HepG2 (cell line): ENCODE measurements around the gene MRPL27. TPM values are rescaled to one million over a fixed set of nuclear protein-coding genes. Genes with fewer than 3 reads are reported as not detected.
"Not testable (repeated sequence)": the region's sequence is repeated elsewhere in the genome, so short reads cannot be mapped to it uniquely, and the experiment has no call there.

Experiments used
- ATAC-seq: fragments of 200-7000 bp; cut with Tn5 transposase; 3 replicates; pipeline ENCODE4 v1.9.1; 2020; ENCODE audit warnings: mild to moderate bottlenecking, moderate library complexity
- BruUV-seq: library from RNA; stranded (reverse); fragments of 400-500 nt; replicated peaks from 2 replicates; lab custom pipeline; 2021; lab: Mats Ljungman, UMichigan
- CTCF ChIA-PET: fragments of 300-600 bp; formaldehyde crosslinking; extraction: SDS; loops from one replicate; lab custom pipeline; 2021; ENCODE audit warnings: low total read pairs, inconsistent platforms, low intra/inter-chr PET ratio; lab: Yijun Ruan, JAX
- POLR2A ChIA-PET: fragments of 350-600 bp; sonication (Branson Sonifier 250); formaldehyde crosslinking; loops from one replicate; lab custom pipeline; 2020; ENCODE audit warnings: antibody characterized with exemption, inconsistent platforms; lab: Yijun Ruan, JAX
- DNase-seq: peaks from one replicate; pipeline ENCODE4 v3.0.0-alpha.2; 2015; ENCODE audit warnings: low spot score
- FAIRE-seq: peaks from 3 replicates; lab custom pipeline; 2011; peaks lifted over from hg19 to GRCh38; lab: Jason Lieb, UNC
- H2AFZ ChIP-seq: one replicate; pipeline ENCODE4 v1.6.1; 2011; ENCODE audit warnings: low read length, inconsistent platforms
- H3K27ac ChIP-seq: fragments of 300-600 bp; 3 replicates; pipeline ENCODE4 v1.8.0; 2011; ENCODE audit warnings: mixed run types, mild to moderate bottlenecking, mixed read lengths, low read length, inconsistent platforms; ENCODE audit not compliant: insufficient read depth; ENCODE audit errors: extremely low read length
- H3K27me3 ChIP-seq, 2 experiments: fragments of 200-600 bp in 1 of 2; 2 replicates in 1 of 2; 3 replicates in 1 of 2; pipeline versions ENCODE4 v1.6.0 to v1.8.0; 2011; ENCODE audit warnings: low read length in 2 of 2, mild to moderate bottlenecking in 2 of 2, moderate library complexity in 2 of 2, inconsistent platforms in 1 of 2; ENCODE audit not compliant: insufficient read depth in 2 of 2, control insufficient read depth in 1 of 2
- H3K36me3 ChIP-seq, 2 experiments: fragments of 200-600 bp in 1 of 2; replicated peaks in 1 of 2; 2 replicates in 1 of 2; 3 replicates in 1 of 2; pipeline versions ENCODE4 v1.5.1 to v1.8.0; 2011; ENCODE audit warnings: low read length in 2 of 2, inconsistent platforms in 1 of 2; ENCODE audit not compliant: insufficient read depth in 2 of 2, control insufficient read depth in 1 of 2
- H3K4me1 ChIP-seq: 2 replicates; pipeline ENCODE4 v1.5.1; 2012; ENCODE audit warnings: low read length, inconsistent platforms; ENCODE audit not compliant: insufficient read depth
- H3K4me2 ChIP-seq: 2 replicates; pipeline ENCODE4 v1.6.0; 2011; ENCODE audit warnings: low read depth, low read length, inconsistent platforms
- H3K4me3 ChIP-seq, 3 experiments: fragments of 200-600 bp in 1 of 3; sonication (generic), shearing (Covaris generic) in 1 of 3; replicated peaks in 1 of 3; 2 replicates each; pipeline ENCODE4 v1.5.1; 2011 to 2016; ENCODE audit warnings: low read length in 3 of 3, inconsistent platforms in 2 of 3, low read depth in 2 of 3, mild to moderate bottlenecking in 2 of 3, control low read depth in 1 of 3, mixed read lengths in 1 of 3; ENCODE audit not compliant: insufficient read depth in 1 of 3
- H3K79me2 ChIP-seq: one replicate; pipeline ENCODE4 v1.6.1; 2011; ENCODE audit warnings: low read length, inconsistent platforms; ENCODE audit not compliant: insufficient read depth
- H3K9ac ChIP-seq: 2 replicates; pipeline ENCODE4 v1.6.0; 2011; ENCODE audit warnings: mild to moderate bottlenecking, low read depth, low read length, inconsistent platforms; ENCODE audit not compliant: insufficient read depth
- H3K9me3 ChIP-seq: 2 replicates; pipeline ENCODE4 v1.5.1; 2012; ENCODE audit warnings: mild to moderate bottlenecking, low read length
- H4K20me1 ChIP-seq: 2 replicates; pipeline ENCODE4 v1.6.0; 2011; ENCODE audit warnings: inconsistent platforms, mild to moderate bottlenecking, low read length, moderate library complexity; ENCODE audit not compliant: insufficient read depth
- CTCF ChIP-seq: sonication (generic); formaldehyde crosslinking; IDR thresholded peaks from 2 replicates; pipeline ENCODE4 v1.5.0; 2020; ENCODE audit warnings: mild to moderate bottlenecking, missing genetic modification reagents, moderate library complexity
- KDM2A ChIP-seq: sonication (generic); formaldehyde crosslinking; IDR thresholded peaks from 2 replicates; pipeline ENCODE4 v1.4.0; 2020; ENCODE audit warnings: low read depth, missing genetic modification reagents, borderline replicate concordance
- MAFK ChIP-seq, 2 experiments: IDR thresholded peaks in 1 of 2; conservative IDR thresholded peaks in 1 of 2; 2 replicates each; pipeline ENCODE4 v1.6.1; 2011; ENCODE audit warnings: improper control_type of control experiment in 2 of 2, low read length in 2 of 2
- STAG1 ChIP-seq: sonication (generic); formaldehyde crosslinking; IDR thresholded peaks from 2 replicates; pipeline ENCODE4 v1.4.0; 2020; ENCODE audit warnings: missing genetic modification reagents
- ZNF121 ChIP-seq: sonication (generic); formaldehyde crosslinking; IDR thresholded peaks from 2 replicates; pipeline ENCODE4 v1.5.0; 2020; ENCODE audit warnings: mild to moderate bottlenecking, missing genetic modification reagents
- WGBS: methylation state at CpG from one replicate; pipeline ENCODE4 v1.1.6; 2017; ENCODE audit warnings: low lambda C conversion rate; 5-methylcytosine and 5-hydroxymethylcytosine counted together
- in situ Hi-C: cut with HindIII; loops from 2 replicates; pipeline ENCODE4 v1.10.0; 2017; ENCODE audit warnings: low pct_unique_long_range_greater_than_20kb; ENCODE audit not compliant: extremely low pct_ligation_motif_present
- intact Hi-C: fragments of 100-400 bp; cut with micrococcal nuclease; formaldehyde crosslinking; loops from one replicate; pipeline ENCODE4 v1.10.0; 2022; ENCODE audit not compliant: unreplicated experiment
- polyA plus RNA-seq, 8 experiments: library from polyadenylated mRNA; depleted of rRNA in 3 of 8; stranded (reverse) in 7 of 8; unstranded in 1 of 8; fragments of >200 nt; fragmentation: Illumina TruSeq in 4 of 8; extraction: Trizol in 4 of 8; gene quantifications; 2 replicates each; pipeline versions ENCODE4 v1.2.1 to v1.2.3, GENCODE V29; 2011 to 2016; ENCODE audit warnings: low read depth in 4 of 8, missing spikeins in 1 of 8, mixed read lengths in 1 of 8; ENCODE audit not compliant: insufficient read depth in 1 of 8
- total RNA-seq, 5 experiments: library from RNA; depleted of rRNA; stranded (reverse); fragments of >200 nt; fragmentation: Illumina TruSeq; extraction: Trizol; gene quantifications; 2 replicates each; pipeline ENCODE4 v1.2.3, GENCODE V29; 2016; ENCODE audit warnings: low read depth in 1 of 5

Gene MRPL27
- total and polyA plus RNA-seq, 2 of the 13 experiments (the other 11 are each of a cell fraction or from before 2014, with no cell fraction given): 137 to 217 TPM

- WGBS: 33% methylated on average over 2 of the region's 2 CpGs
Observed at GRCh38 chr17:50337956-50338355, 35.0 kb downstream of the MRPL27 start.

GRCh38 chr17:50333291-50334057 is 39.5 kb downstream of the MRPL27 start:
- intact Hi-C loops, H2AFZ ChIP-seq, H4K20me1 ChIP-seq, in situ Hi-C loops, H3K9me3 ChIP-seq, H3K36me3 ChIP-seq, BruUV-seq, DNase-seq, ATAC-seq, CTCF ChIA-PET, H3K9ac ChIP-seq, H3K4me2 ChIP-seq, H3K27ac ChIP-seq, H3K4me3 ChIP-seq, H3K4me1 ChIP-seq, H3K79me2 ChIP-seq: not testable (repeated sequence)
- WGBS: 46% methylated on average over 14 of the region's 14 CpGs
- peaks cover 4 to 37% of the 10 kb centered on the region in 2 experiments; a peak in 4 of 5 replicates for H3K27me3 ChIP-seq
- POLR2A ChIA-PET: interaction anchor here (1.9 kb wide), 1 partner anchor 13 kb away, joined by 5 read pairs; the partner anchor contains the start of gene XYLT2
- peak; percentile 59 for FAIRE-seq
- peak; percentile 74 for TF ChIP-seq ZNF121 (CRISPR knock-in tag)
- peak; percentile 23; the same call in 1 of the 2 replicates for TF ChIP-seq STAG1 (CRISPR knock-in tag)
- TF ChIP-seq CTCF (CRISPR knock-in tag): peak; percentile 36

More at GRCh38 chr17:50337956-50338355, 35.0 kb downstream of the MRPL27 start:
- Histone ChIP-seq H3K36me3 (no peaks in the 10 kb centered on the region), H3K4me2 (no peak overlapping the region), H2AFZ (no peak overlapping the region), H3K27ac (no peak overlapping the region), H3K4me1 (0 out of 2 replicates have a peak, but pooled peaks cover 5% of the 10 kb centered on the region), H3K79me2 (no peaks in the 10 kb centered on the region), H3K9ac (no peak overlapping the region), H3K27me3 (peaks cover 5 to 7% of the 10 kb centered on the region in 2 experiments; a peak in 3 of 5 replicates), H3K4me3 (no peak overlapping the region), H3K9me3 (no peaks in the 10 kb centered on the region), H4K20me1 (no peaks in the 10 kb centered on the region)
- no peak for FAIRE-seq
- no peak for TF ChIP-seq KDM2A
- 0 out of 4 replicates have a peak, but pooled peaks of 1 of the 2 experiments have one; percentile 5 for TF ChIP-seq MAFK (conservative IDR thresholded peaks at IDR 0.05 in 1 of 2, IDR thresholded peaks at IDR 0.05 in 1 of 2; ENCODE audit: low read length in 2 of 2)
- in situ Hi-C loops (no loop called here), intact Hi-C loops (no loop called here)
- DNase-seq: no peak
- POLR2A ChIA-PET: no interaction called here
- BruUV-seq: no TSS peak
- CTCF ChIA-PET: no interaction called here
- ATAC-seq: no peak
